Uterus (tissue), 2 donors: ENCODE data around the gene GMDS.

Experiments used
- POLR2A ChIP-seq, 2 donors: fragments of 450-650 bp; IDR thresholded peaks; one replicate each; pipeline ENCODE4 v1.6.1; 2016; ENCODE audit warnings: antibody characterized with exemption in 2 of 2, mild to moderate bottlenecking in 1 of 2, moderate library complexity in 1 of 2
- TF ChIP-seq, protein P1 (sequence below), 4 experiments: fragments of 200-600 bp in 2 of 4; fragments of 450-650 bp in 2 of 4; sonication (generic) in 2 of 4; IDR thresholded peaks; one replicate each; pipeline ENCODE4 v1.5.1; 2016 to 2019; ENCODE audit warnings: antibody characterized with exemption in 4 of 4, mild to moderate bottlenecking in 2 of 4, moderate library complexity in 1 of 4

DNA sequence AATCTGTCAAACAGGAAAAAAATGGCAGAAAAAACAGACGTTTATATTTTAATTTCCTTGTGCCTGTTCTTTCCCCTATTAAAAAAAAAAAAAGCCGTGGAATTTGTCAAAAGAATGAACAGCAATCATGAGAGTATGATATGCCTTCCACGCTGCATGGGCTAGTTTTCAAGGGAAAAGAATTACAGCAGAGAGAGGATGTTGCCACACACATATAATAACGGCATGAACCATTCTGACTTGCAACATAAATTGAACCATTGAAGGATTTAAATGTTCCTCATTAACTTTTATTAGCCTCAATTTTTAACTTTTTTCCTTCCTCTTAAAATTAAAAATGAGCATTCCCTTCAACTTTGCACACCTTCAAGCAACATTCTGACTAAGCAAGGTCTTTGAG lies 333.9 kb downstream of the GMDS start:
- TF ChIP-seq, protein P1, sequence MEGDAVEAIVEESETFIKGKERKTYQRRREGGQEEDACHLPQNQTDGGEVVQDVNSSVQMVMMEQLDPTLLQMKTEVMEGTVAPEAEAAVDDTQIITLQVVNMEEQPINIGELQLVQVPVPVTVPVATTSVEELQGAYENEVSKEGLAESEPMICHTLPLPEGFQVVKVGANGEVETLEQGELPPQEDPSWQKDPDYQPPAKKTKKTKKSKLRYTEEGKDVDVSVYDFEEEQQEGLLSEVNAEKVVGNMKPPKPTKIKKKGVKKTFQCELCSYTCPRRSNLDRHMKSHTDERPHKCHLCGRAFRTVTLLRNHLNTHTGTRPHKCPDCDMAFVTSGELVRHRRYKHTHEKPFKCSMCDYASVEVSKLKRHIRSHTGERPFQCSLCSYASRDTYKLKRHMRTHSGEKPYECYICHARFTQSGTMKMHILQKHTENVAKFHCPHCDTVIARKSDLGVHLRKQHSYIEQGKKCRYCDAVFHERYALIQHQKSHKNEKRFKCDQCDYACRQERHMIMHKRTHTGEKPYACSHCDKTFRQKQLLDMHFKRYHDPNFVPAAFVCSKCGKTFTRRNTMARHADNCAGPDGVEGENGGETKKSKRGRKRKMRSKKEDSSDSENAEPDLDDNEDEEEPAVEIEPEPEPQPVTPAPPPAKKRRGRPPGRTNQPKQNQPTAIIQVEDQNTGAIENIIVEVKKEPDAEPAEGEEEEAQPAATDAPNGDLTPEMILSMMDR (IDR thresholded peaks at IDR 0.05): no peak
- no peak for TF ChIP-seq POLR2A (IDR thresholded peaks at IDR 0.05)
